Fibroblast of the conjunctiva (primary cell): ENCODE measurements around the gene OAS2.

Experiments
- DNase-seq: peaks from one replicate; pipeline ENCODE4 v3.0.0-alpha.2; 2010; ENCODE audit warnings: low read depth

Gene OAS2

GRCh38 chr12:112978163-112979040 is at the start of gene OAS2:
TSS of gene OAS2 (plus strand) at chr12:112978519. CDS start at chr12:112978609, 90 bp downstream.
- peak; percentile 29 for DNase-seq

- no peak for DNase-seq
These were observed 49.3 kb upstream of the OAS2 start for GRCh38 chr12:112928978-112929377.

- no peak for DNase-seq
These were observed 48.6 kb upstream of the OAS2 start for GRCh38 chr12:112929715-112930114.

- DNase-seq: no peak
These were observed 48.0 kb upstream of the OAS2 start for GRCh38 chr12:112930350-112930749.

GRCh38 chr12:112932485-112933128 is 45.7 kb upstream of the OAS2 start:
- DNase-seq: no peak

- DNase-seq: no peak
These were observed 45.2 kb upstream of the OAS2 start for GRCh38 chr12:112933129-112933505.

- DNase-seq: no peak
These were observed 42.1 kb upstream of the OAS2 start for GRCh38 chr12:112936264-112936663.

GRCh38 chr12:112936927-112937326 is 41.4 kb upstream of the OAS2 start:
- DNase-seq: no peak

GRCh38 chr12:112937741-112938719 is 40.3 kb upstream of the OAS2 start, which contains the start of gene OAS3:
TSS of gene OAS3 (plus strand) at chr12:112938474. CDS start at chr12:112938531, 57 bp downstream.
- DNase-seq: peak; percentile 57

GRCh38 chr12:112938751-112939150 is 39.6 kb upstream of the OAS2 start:
- no peak for DNase-seq

- DNase-seq: no peak
These were observed 38.4 kb upstream of the OAS2 start for GRCh38 chr12:112939761-112940381.

- DNase-seq: no peak
These were observed 36.6 kb upstream of the OAS2 start for GRCh38 chr12:112941528-112942335.

- no peak for DNase-seq
These were observed 35.7 kb upstream of the OAS2 start for GRCh38 chr12:112942572-112942971.

- no peak for DNase-seq
These were observed 34.2 kb upstream of the OAS2 start for GRCh38 chr12:112944024-112944690.

GRCh38 chr12:112945515-112945914 is 32.8 kb upstream of the OAS2 start:
- DNase-seq: no peak

- DNase-seq: no peak
These were observed 31.9 kb upstream of the OAS2 start for GRCh38 chr12:112946236-112947000.

- no peak for DNase-seq
These were observed 31.0 kb upstream of the OAS2 start for GRCh38 chr12:112947314-112947713.

GRCh38 chr12:112947761-112948160 is 30.6 kb upstream of the OAS2 start:
- DNase-seq: no peak

GRCh38 chr12:112948806-112949205 is 29.5 kb upstream of the OAS2 start:
- DNase-seq: no peak
